Cardiac fibroblast (primary cell): Measurements from ENCODE around the gene UBE2E2.

Source experiments
- DNase-seq, 2 donors: peaks; one replicate each; pipeline versions ENCODE4 v3.0.0 to v3.0.0-alpha.2; 2010; ENCODE audit warnings: low read depth in 2 of 2
- H3K4me3 ChIP-seq, 2 donors: replicated peaks in 1 of 2; 1 replicate in 1 of 2; 2 replicates in 1 of 2; pipeline ENCODE4 v1.5.1; 2011; ENCODE audit warnings: low read depth in 2 of 2, low read length in 2 of 2, mild to moderate bottlenecking in 2 of 2, moderate library complexity in 1 of 2
- TF ChIP-seq, protein P1 (sequence below): IDR thresholded peaks from one replicate; pipeline ENCODE4 v1.5.1; 2011; ENCODE audit warnings: low read depth, mild to moderate bottlenecking, low read length, inconsistent platforms

UBE2E2 gene

DNA sequence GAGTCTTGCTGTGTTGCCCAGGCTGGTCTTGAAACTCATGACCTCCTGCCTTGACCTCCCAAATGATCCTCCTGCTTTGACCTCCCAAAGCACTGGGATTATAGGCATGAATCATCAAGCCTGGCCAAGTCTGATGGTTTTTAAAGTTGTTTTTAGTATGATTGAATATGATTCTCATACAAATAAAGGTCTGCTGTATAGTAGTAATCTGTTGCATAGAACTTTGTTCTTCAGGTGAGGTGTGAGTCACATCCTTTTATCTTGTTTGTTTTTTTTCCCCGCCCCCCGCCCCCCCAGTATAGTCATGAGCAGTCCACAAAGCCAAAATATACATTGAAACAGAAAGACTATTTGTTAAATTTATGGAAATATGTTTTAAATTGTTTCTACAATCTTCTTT is 39.0 kb downstream of the UBE2E2 start:
- H3K4me3 ChIP-seq: no peak overlapping the region
- TF ChIP-seq, protein P1, sequence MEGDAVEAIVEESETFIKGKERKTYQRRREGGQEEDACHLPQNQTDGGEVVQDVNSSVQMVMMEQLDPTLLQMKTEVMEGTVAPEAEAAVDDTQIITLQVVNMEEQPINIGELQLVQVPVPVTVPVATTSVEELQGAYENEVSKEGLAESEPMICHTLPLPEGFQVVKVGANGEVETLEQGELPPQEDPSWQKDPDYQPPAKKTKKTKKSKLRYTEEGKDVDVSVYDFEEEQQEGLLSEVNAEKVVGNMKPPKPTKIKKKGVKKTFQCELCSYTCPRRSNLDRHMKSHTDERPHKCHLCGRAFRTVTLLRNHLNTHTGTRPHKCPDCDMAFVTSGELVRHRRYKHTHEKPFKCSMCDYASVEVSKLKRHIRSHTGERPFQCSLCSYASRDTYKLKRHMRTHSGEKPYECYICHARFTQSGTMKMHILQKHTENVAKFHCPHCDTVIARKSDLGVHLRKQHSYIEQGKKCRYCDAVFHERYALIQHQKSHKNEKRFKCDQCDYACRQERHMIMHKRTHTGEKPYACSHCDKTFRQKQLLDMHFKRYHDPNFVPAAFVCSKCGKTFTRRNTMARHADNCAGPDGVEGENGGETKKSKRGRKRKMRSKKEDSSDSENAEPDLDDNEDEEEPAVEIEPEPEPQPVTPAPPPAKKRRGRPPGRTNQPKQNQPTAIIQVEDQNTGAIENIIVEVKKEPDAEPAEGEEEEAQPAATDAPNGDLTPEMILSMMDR: no peak
- no peak for DNase-seq

DNA sequence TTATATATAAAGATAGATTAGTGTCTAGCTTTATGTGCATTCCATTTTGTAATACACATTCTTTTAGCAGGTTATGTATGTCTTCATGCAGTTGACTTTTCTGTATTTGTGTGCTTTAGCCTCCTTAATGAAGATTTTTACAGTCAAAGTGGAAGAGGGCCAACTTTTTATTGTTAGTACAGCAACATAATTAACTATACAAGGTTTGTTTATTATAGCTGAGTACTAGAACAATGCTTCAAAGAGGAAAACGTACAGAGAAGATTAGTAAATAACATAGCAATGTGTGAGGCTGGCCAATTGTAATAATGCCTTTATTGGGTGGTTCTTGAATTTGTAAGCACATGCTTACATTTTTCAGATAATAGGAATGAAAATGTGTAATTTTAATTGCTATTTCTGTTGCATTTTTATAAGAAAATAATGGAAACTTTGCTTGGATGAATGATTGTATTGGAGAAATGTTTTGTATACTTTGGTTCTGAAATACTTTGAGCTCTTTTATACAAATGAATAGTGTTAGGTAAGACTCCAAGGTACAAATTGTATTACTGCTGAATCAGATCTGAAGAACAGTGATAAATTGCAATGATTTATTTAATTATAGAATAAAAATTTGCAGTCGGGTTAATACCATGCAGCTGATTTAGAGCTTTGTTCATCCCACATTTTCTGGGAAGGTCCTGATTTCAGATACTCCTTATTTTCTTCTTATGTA is 41.4 kb downstream of the UBE2E2 start:
- TF ChIP-seq, protein P1: no peak
- no peak for DNase-seq
- no peak overlapping the region for H3K4me3 ChIP-seq

DNA sequence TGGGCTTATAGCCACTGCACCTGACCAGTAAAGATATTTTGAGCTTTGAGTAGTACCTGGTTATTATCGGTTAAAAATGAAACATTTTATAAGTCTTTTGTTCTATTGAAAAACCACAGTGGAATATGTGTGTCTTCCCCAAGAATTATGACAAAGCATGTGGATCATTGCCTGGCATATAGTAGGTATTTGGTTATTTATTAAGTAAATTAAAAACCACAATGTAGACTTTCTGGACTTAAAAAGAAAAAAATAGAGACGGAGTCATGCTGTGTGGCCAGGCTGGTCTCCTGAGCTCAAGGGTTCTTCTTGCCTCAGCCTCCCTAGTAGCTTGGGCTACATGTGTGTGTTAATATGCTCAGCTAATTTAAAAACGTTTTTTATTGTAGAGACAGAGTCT is 43.5 kb downstream of the UBE2E2 start:
- TF ChIP-seq, protein P1: no peak
- no peak for DNase-seq
- no peak overlapping the region for H3K4me3 ChIP-seq

DNA sequence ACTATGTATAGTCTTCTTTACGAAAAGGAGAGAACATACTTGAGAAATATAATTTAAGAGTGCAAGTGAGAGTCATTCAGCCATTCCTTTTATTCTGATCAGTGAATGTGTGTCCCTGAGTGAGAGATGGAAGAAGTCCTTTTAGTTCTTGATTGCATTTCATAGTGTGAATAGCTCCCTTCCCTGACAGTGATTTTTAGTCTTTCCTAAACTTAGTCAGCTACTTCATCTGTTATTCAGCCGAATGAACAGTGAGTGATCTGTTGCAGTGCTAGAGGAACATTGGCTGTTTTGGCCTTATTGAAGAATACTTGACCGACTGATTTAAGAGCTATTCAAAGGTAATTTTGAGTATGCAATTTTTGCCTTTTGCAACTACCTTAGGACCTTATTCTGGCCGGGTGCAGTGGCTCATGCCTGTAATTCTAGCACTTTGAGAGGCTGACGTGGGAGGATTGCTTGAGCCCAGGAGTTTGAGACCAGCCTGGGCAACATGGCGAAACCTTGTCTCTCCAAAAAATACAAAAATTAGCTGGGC is 45.5 kb downstream of the UBE2E2 start:
- H3K4me3 ChIP-seq: no peak overlapping the region
- no peak for DNase-seq
- TF ChIP-seq, protein P1: no peak

DNA sequence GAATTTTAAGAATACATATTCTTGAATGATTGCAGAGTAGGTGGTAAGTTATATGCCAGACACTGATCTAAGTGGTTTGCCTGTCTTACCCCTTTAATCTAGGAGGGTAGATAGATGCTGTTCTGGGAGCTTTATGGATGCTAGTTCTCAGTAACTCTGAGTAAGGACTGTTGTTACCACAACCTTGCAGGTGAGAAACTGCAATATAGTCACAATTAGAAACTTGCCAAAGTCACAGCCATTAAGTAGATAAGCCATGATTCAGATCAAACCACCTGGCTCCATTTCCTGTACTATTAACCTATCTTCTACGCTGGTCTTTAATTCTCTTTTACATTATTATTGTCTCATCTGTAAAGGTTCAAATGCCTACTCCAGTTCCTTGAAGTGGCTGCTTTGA is 46.8 kb downstream of the UBE2E2 start:
- no peak for DNase-seq
- no peak overlapping the region for H3K4me3 ChIP-seq
- TF ChIP-seq, protein P1: no peak

DNA sequence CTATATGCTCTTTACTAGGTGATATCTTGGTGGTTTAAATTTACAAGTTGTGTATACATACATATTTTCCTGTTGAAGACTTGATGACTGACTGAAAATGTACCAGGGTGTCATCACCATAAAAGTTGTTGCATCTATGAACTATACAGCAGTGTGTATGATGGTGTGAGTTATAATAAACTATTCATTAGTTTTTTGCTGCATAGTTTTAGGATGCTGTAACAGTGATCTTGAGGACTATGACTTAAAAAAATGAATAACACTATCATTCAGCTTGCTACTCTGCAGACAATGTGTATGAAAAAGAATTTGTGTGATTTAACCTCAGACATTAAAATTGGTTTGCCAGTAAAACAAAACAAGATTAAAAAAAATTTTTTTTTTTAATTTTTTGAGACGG is 49.0 kb downstream of the UBE2E2 start:
- TF ChIP-seq, protein P1: no peak
- DNase-seq: no peak
- no peak overlapping the region for H3K4me3 ChIP-seq
